H9 (cell line): ENCODE results near the gene DDX1. TPM values are rescaled to one million over a fixed set of nuclear protein-coding genes. Genes with fewer than 3 reads are reported as not detected.

ENCODE experiments used
- DNase-seq: peaks from one replicate; pipeline ENCODE4 v3.0.0-alpha.2; 2017
- H2AFZ ChIP-seq: one replicate; pipeline ENCODE4 v1.6.1; 2013; ENCODE audit warnings: mild to moderate bottlenecking, low read length, control low read depth, moderate library complexity
- H2AK5ac ChIP-seq: 2 replicates; pipeline ENCODE4 v1.6.1; 2013; ENCODE audit warnings: low read length, control low read depth, mixed read lengths; ENCODE audit not compliant: insufficient read length
- H2BK120ac ChIP-seq: one replicate; pipeline ENCODE4 v1.6.1; 2013; ENCODE audit warnings: low read depth, mild to moderate bottlenecking, low read length, control low read depth, inconsistent platforms; ENCODE audit not compliant: poor library complexity, severe bottlenecking
- H2BK12ac ChIP-seq: 2 replicates; pipeline ENCODE4 v1.6.1; 2013; ENCODE audit warnings: low read length, control low read depth, mixed read lengths, low read depth; ENCODE audit not compliant: insufficient read length
- H2BK15ac ChIP-seq: 2 replicates; pipeline ENCODE4 v1.6.1; 2013; ENCODE audit warnings: low read depth, low read length, control low read depth
- H2BK20ac ChIP-seq: one replicate; pipeline ENCODE4 v1.6.1; 2013; ENCODE audit warnings: low read depth, mild to moderate bottlenecking, low read length, control low read depth, inconsistent platforms; ENCODE audit not compliant: poor library complexity, severe bottlenecking
- H2BK5ac ChIP-seq: 2 replicates; pipeline ENCODE4 v1.6.1; 2013; ENCODE audit warnings: low read length, control low read depth, mixed read lengths; ENCODE audit not compliant: insufficient read length
- H3K14ac ChIP-seq: 2 replicates; pipeline ENCODE4 v1.6.1; 2013; ENCODE audit warnings: low read length, control low read depth; ENCODE audit not compliant: insufficient read depth
- H3K18ac ChIP-seq: 2 replicates; pipeline ENCODE4 v1.6.1; 2013; ENCODE audit warnings: low read depth, mild to moderate bottlenecking, mixed read lengths, low read length, control low read depth; ENCODE audit not compliant: insufficient read length
- H3K23ac ChIP-seq: 2 replicates; pipeline ENCODE4 v1.6.1; 2013; ENCODE audit warnings: low read length, control low read depth, mixed read lengths, low read depth; ENCODE audit not compliant: insufficient read length
- H3K23me2 ChIP-seq: 2 replicates; pipeline ENCODE4 v1.6.1; 2013; ENCODE audit warnings: low read depth, mild to moderate bottlenecking, mixed read lengths, low read length, control low read depth; ENCODE audit not compliant: insufficient read length, poor library complexity, severe bottlenecking
- H3K27ac ChIP-seq: 2 replicates; pipeline ENCODE4 v1.5.1; 2013; ENCODE audit warnings: low read length, control low read depth, mixed read lengths, low read depth; ENCODE audit not compliant: insufficient read length
- H3K27me3 ChIP-seq: 2 replicates; pipeline ENCODE4 v1.6.1; 2013; ENCODE audit warnings: low read length, control low read depth, inconsistent platforms; ENCODE audit not compliant: insufficient read depth
- H3K4ac ChIP-seq: 2 replicates; pipeline ENCODE4 v1.6.1; 2013; ENCODE audit warnings: low read depth, mild to moderate bottlenecking, control low read depth, inconsistent platforms, low read length, moderate library complexity
- H3K4me1 ChIP-seq: 2 replicates; pipeline ENCODE4 v1.6.1; 2013; ENCODE audit warnings: low read length, control low read depth, inconsistent platforms; ENCODE audit not compliant: insufficient read depth
- H3K4me2 ChIP-seq: 2 replicates; pipeline ENCODE4 v1.6.1; 2013; ENCODE audit warnings: low read length, control low read depth, mixed read lengths; ENCODE audit not compliant: insufficient read length, insufficient read depth
- H3K56ac ChIP-seq: 2 replicates; pipeline ENCODE4 v1.6.1; 2013; ENCODE audit warnings: low read depth, mild to moderate bottlenecking, mixed read lengths, low read length, control low read depth; ENCODE audit not compliant: insufficient read length
- H3K79me1 ChIP-seq: 2 replicates; pipeline ENCODE4 v1.6.1; 2013; ENCODE audit warnings: low read depth, mild to moderate bottlenecking, moderate library complexity, low read length, control low read depth, inconsistent platforms; ENCODE audit not compliant: insufficient read depth, poor library complexity, severe bottlenecking
- H3K79me2 ChIP-seq: 2 replicates; pipeline ENCODE4 v1.6.1; 2013; ENCODE audit warnings: low read length, control low read depth, inconsistent platforms; ENCODE audit not compliant: insufficient read depth
- H3K9ac ChIP-seq: 2 replicates; pipeline ENCODE4 v1.6.1; 2013; ENCODE audit warnings: low read length, control low read depth, mixed read lengths; ENCODE audit not compliant: insufficient read length; ENCODE audit errors: extremely low read depth
- H3K9me3 ChIP-seq: one replicate; pipeline ENCODE4 v1.6.1; 2013; ENCODE audit warnings: low read depth, low read length, inconsistent platforms; ENCODE audit not compliant: control insufficient read depth
- H3T11ph ChIP-seq: one replicate; pipeline ENCODE4 v1.6.1; 2013; ENCODE audit warnings: mild to moderate bottlenecking, low read length, control low read depth, inconsistent platforms
- H4K20me1 ChIP-seq: one replicate; pipeline ENCODE4 v1.6.1; 2013; ENCODE audit not compliant: control insufficient read depth, insufficient read length, insufficient read depth
- H4K5ac ChIP-seq: 2 replicates; pipeline ENCODE4 v1.6.1; 2013; ENCODE audit warnings: low read depth, mild to moderate bottlenecking, mixed read lengths, low read length, control low read depth; ENCODE audit not compliant: insufficient read length
- H4K8ac ChIP-seq: replicated peaks from 2 replicates; pipeline ENCODE4 v1.6.1; 2013; ENCODE audit warnings: low read length, control low read depth, mixed read lengths, low read depth; ENCODE audit not compliant: insufficient read length
- H4K91ac ChIP-seq: 2 replicates; pipeline ENCODE4 v1.6.1; 2013; ENCODE audit warnings: low read depth, mild to moderate bottlenecking, moderate library complexity, mixed read lengths, low read length, control low read depth; ENCODE audit not compliant: insufficient read length
- H3K27ac Mint-ChIP-seq, 3 experiments: 2 replicates in 2 of 3; 3 replicates in 1 of 3; pipeline ENCODE4 v1.8.0; 2020 to 2021; ENCODE audit warnings: mixed read lengths in 3 of 3, mild to moderate bottlenecking in 1 of 3, moderate library complexity in 1 of 3
- H3K27me3 Mint-ChIP-seq: 2 replicates; pipeline ENCODE4 v1.8.0; 2021; ENCODE audit warnings: low read depth, mild to moderate bottlenecking, moderate library complexity, mixed read lengths
- H3K36me3 Mint-ChIP-seq, 3 experiments: 2 replicates in 2 of 3; 3 replicates in 1 of 3; pipeline ENCODE4 v1.8.0; 2020 to 2021; ENCODE audit warnings: low read depth in 3 of 3, mixed read lengths in 3 of 3; ENCODE audit not compliant: insufficient read depth in 1 of 3
- H3K4me1 Mint-ChIP-seq, 2 experiments: 2 replicates each; pipeline ENCODE4 v1.8.0; 2020; ENCODE audit warnings: mixed read lengths in 2 of 2
- H3K4me3 Mint-ChIP-seq, 2 experiments: 2 replicates in 1 of 2; 3 replicates in 1 of 2; pipeline ENCODE4 v1.8.0; 2020 to 2021; ENCODE audit warnings: mild to moderate bottlenecking in 2 of 2, mixed read lengths in 2 of 2, moderate library complexity in 1 of 2
- H3K9me3 Mint-ChIP-seq, 2 experiments: 2 replicates in 1 of 2; 3 replicates in 1 of 2; pipeline ENCODE4 v1.8.0; 2020; ENCODE audit warnings: mild to moderate bottlenecking in 2 of 2, mixed read lengths in 2 of 2, moderate library complexity in 1 of 2
- CTCF ChIP-seq: fragments of 200-600 bp; sonication (generic); conservative IDR thresholded peaks from 3 replicates; pipeline ENCODE4 v1.8.0; 2021; ENCODE audit warnings: antibody characterized with exemption, mild to moderate bottlenecking
- WGBS: extraction: QIAGEN DNeasy Blood & Tissue Kit; methylation state at CpG from one replicate; pipeline ENCODE4 v1.1.7; 2013; ENCODE audit warnings: missing lambda C conversion rate, low lambda C conversion rate, mixed read lengths; ENCODE audit not compliant: insufficient read length; ENCODE audit errors: extremely low coverage; 5-methylcytosine and 5-hydroxymethylcytosine counted together
- total RNA-seq: library from RNA; stranded (reverse); gene quantifications from 2 replicates; pipeline ENCODE4 v1.2.1, GENCODE V29; 2021

Gene DDX1
- total RNA-seq, 1 experiment from 2014 or later = 120 TPM

GRCh38 chr2:15543541-15543940, 48.1 kb upstream of the DDX1 start:
- H3K27ac ChIP-seq = no peak overlapping the region
- no peak for TF ChIP-seq CTCF

More at GRCh38 chr2:15543541-15543940, 48.1 kb upstream of the DDX1 start:
- no peaks in the 10 kb centered on the region for H4K20me1 ChIP-seq
- no peaks in the 10 kb centered on the region for H3K4me1 ChIP-seq
- H3K36me3 Mint-ChIP-seq = peaks cover 6 to 14% (median 9%) of the 10 kb centered on the region in 3 experiments; a peak in 6 of 7 replicates
- H4K8ac ChIP-seq = no peak overlapping the region
- no peaks in the 10 kb centered on the region for H3K27me3 ChIP-seq
- no peak overlapping the region; a peak in 1 of 7 replicates for H3K27ac Mint-ChIP-seq
- H2AK5ac ChIP-seq = no peak overlapping the region
- no peak overlapping the region for H3K9ac ChIP-seq
- H3K4me1 Mint-ChIP-seq = no peaks in the 10 kb centered on the region; a peak in 1 of 4 replicates
- DNase-seq = no peak
- no peaks in the 10 kb centered on the region for H3K23me2 ChIP-seq
- H3K23ac ChIP-seq = no peak overlapping the region
- no peaks in the 10 kb centered on the region for H3K79me1 ChIP-seq
- H2BK20ac ChIP-seq = no peak overlapping the region
- H2BK12ac ChIP-seq = no peak overlapping the region
- no peaks in the 10 kb centered on the region for H3K27me3 Mint-ChIP-seq
- WGBS = no CpG with 5 or more reads among the region's 6 CpGs
- no peak overlapping the region for H2BK5ac ChIP-seq
- H3K4me2 ChIP-seq = no peak overlapping the region
- peaks cover 0 to 3% of the 10 kb centered on the region in 2 experiments; a peak in 3 of 5 replicates for H3K9me3 Mint-ChIP-seq
- H3K18ac ChIP-seq = no peak overlapping the region
- H3K4ac ChIP-seq = no peak overlapping the region
- no peak overlapping the region for H3K4me3 Mint-ChIP-seq
- no peak overlapping the region for H3K14ac ChIP-seq
- no peak overlapping the region for H4K91ac ChIP-seq
- H2AFZ ChIP-seq = no peak overlapping the region
- no peaks in the 10 kb centered on the region for H3K79me2 ChIP-seq
- no peaks in the 10 kb centered on the region for H3K9me3 ChIP-seq
- H4K5ac ChIP-seq = no peak overlapping the region
- H3K56ac ChIP-seq = no peak overlapping the region
- no peak overlapping the region for H3T11ph ChIP-seq
- no peak overlapping the region for H2BK15ac ChIP-seq
- no peak overlapping the region for H2BK120ac ChIP-seq
